ENCODE measurements around the gene GRIN2A. TPM values are rescaled to one million over a fixed set of nuclear protein-coding genes. Genes with fewer than 3 reads are reported as not detected.

Gene GRIN2A
- total RNA-seq, 1 donor from 2014 or later: 0.56 TPM

GRCh38 chr16:9932919-9933653 is 249.1 kb downstream of the GRIN2A start:
- no peak for ATAC-seq
- Histone ChIP-seq H3K27ac (no peak overlapping the region), H3K9me3 (no peaks in the 10 kb centered on the region), H3K36me3 (no peaks in the 10 kb centered on the region), H3K27me3 (ENCODE audit: low read depth) (no peaks in the 10 kb centered on the region), H3K4me1 (no peaks in the 10 kb centered on the region), H3K4me3 (no peak overlapping the region)
- DNase-seq: no peak
- intact Hi-C loops (cut with DNase I): no loop called here
- no peak for TF ChIP-seq CTCF (IDR thresholded peaks at IDR 0.05)

GRCh38 chr16:9932000-9932399 is 250.2 kb downstream of the GRIN2A start:
- no peak for ATAC-seq
- H3K36me3 ChIP-seq: no peaks in the 10 kb centered on the region
- no peaks in the 10 kb centered on the region for H3K4me1 ChIP-seq
- H3K27me3 ChIP-seq (ENCODE audit: low read depth): no peaks in the 10 kb centered on the region
- no peak for DNase-seq
- no peaks in the 10 kb centered on the region for H3K9me3 ChIP-seq
- no peak overlapping the region for H3K27ac ChIP-seq
- no peak for TF ChIP-seq CTCF (IDR thresholded peaks at IDR 0.05)
- H3K4me3 ChIP-seq: no peak overlapping the region
- intact Hi-C loops (cut with DNase I): no loop called here

- no peak overlapping the region for H3K4me3 ChIP-seq
- H3K4me1 ChIP-seq: no peaks in the 10 kb centered on the region
- H3K9me3 ChIP-seq: no peaks in the 10 kb centered on the region
- no peak for TF ChIP-seq CTCF (IDR thresholded peaks at IDR 0.05)
- no peak for ATAC-seq
- no peak for DNase-seq
- intact Hi-C loops (cut with DNase I): no loop called here
- no peak overlapping the region for H3K27ac ChIP-seq
- no peaks in the 10 kb centered on the region for H3K36me3 ChIP-seq
- H3K27me3 ChIP-seq (ENCODE audit: low read depth): no peaks in the 10 kb centered on the region
Measured at GRCh38 chr16:9929836-9930235, 252.4 kb downstream of the GRIN2A start.

- Histone ChIP-seq H3K27me3 (ENCODE audit: low read depth) (no peaks in the 10 kb centered on the region), H3K9me3 (no peaks in the 10 kb centered on the region), H3K4me3 (no peak overlapping the region), H3K36me3 (no peaks in the 10 kb centered on the region), H3K27ac (no peak overlapping the region), H3K4me1 (no peaks in the 10 kb centered on the region)
- ATAC-seq (no peak), DNase-seq (no peak)
- intact Hi-C loops (cut with DNase I): no loop called here
- TF ChIP-seq CTCF (IDR thresholded peaks at IDR 0.05): no peak
Measured at GRCh38 chr16:9929313-9929712, 252.9 kb downstream of the GRIN2A start.

GRCh38 chr16:9922441-9922840 is 259.8 kb downstream of the GRIN2A start:
- H3K9me3 ChIP-seq: no peaks in the 10 kb centered on the region
- intact Hi-C loops (cut with DNase I): no loop called here
- no peak overlapping the region for H3K4me3 ChIP-seq
- no peak for TF ChIP-seq CTCF (IDR thresholded peaks at IDR 0.05)
- ATAC-seq: no peak
- no peak overlapping the region for H3K27ac ChIP-seq
- no peaks in the 10 kb centered on the region for H3K27me3 ChIP-seq (ENCODE audit: low read depth)
- H3K4me1 ChIP-seq: no peaks in the 10 kb centered on the region
- no peak for DNase-seq
- no peaks in the 10 kb centered on the region for H3K36me3 ChIP-seq

Measured in lower lobe of right lung (tissue), 2 donors.